HEK293 (cell line): ENCODE measurements around the gene ZNF394.

Experiments used
- CTCF ChIA-PET: fragments of 350-600 bp; formaldehyde crosslinking; extraction: SDS; loops from one replicate; lab custom pipeline; 2021; ENCODE audit warnings: antibody characterized with exemption; lab: Yijun Ruan, JAX
- POLR2A ChIA-PET: fragments of 300-600 bp; formaldehyde crosslinking; extraction: SDS; loops from one replicate; lab custom pipeline; 2020; ENCODE audit warnings: antibody characterized with exemption, inconsistent platforms; lab: Yijun Ruan, JAX
- H3K27ac ChIP-seq: fragments of 200-500 bp; sonication (Bioruptor generic); 2 replicates; pipeline ENCODE4 v1.5.1; 2014; ENCODE audit warnings: low read depth, low read length, control low read depth, inconsistent platforms; ENCODE audit errors: extremely low read depth
- H3K36me3 ChIP-seq, 2 experiments: fragments of 200-500 bp in 1 of 2; sonication (Bioruptor generic) in 1 of 2; 1 replicate in 1 of 2; 2 replicates in 1 of 2; pipeline ENCODE4 v1.5.1; 2014 to 2017; ENCODE audit warnings: inconsistent platforms in 2 of 2, low read length in 2 of 2; ENCODE audit not compliant: control insufficient read depth in 2 of 2, insufficient read depth in 1 of 2
- H3K4me1 ChIP-seq: fragments of 200-500 bp; sonication (Bioruptor generic); 2 replicates; pipeline ENCODE4 v1.5.1; 2014; ENCODE audit warnings: mild to moderate bottlenecking, low read length, inconsistent platforms; ENCODE audit not compliant: control insufficient read depth, insufficient read depth
- H3K4me3 ChIP-seq: 2 replicates; pipeline ENCODE4 v1.5.1; 2011; ENCODE audit warnings: low read depth, mild to moderate bottlenecking, control low read depth, low read length, moderate library complexity
- H3K9me3 ChIP-seq: fragments of 200-500 bp; sonication (Bioruptor generic); 2 replicates; pipeline ENCODE4 v1.5.1; 2014; ENCODE audit warnings: low read depth, low read length, inconsistent platforms; ENCODE audit not compliant: control insufficient read depth, insufficient read depth
- REPIN1 ChIP-seq: fragments of 450-650 bp; formaldehyde crosslinking; IDR thresholded peaks from 2 replicates; pipeline ENCODE4 v1.5.1; 2017; ENCODE audit warnings: missing biosample characterization, missing genetic modification characterization, low read depth
- SCRT1 ChIP-seq: fragments of 450-650 bp; formaldehyde crosslinking; IDR thresholded peaks from 2 replicates; pipeline ENCODE4 v1.5.1; 2016; ENCODE audit warnings: missing biosample characterization, missing genetic modification characterization, borderline replicate concordance
- SCRT2 ChIP-seq: fragments of 450-650 bp; formaldehyde crosslinking; IDR thresholded peaks from 2 replicates; pipeline ENCODE4 v1.5.1; 2016; ENCODE audit warnings: missing biosample characterization, missing genetic modification characterization
- ZBTB8A ChIP-seq: fragments of 450-650 bp; formaldehyde crosslinking; IDR thresholded peaks from 2 replicates; pipeline ENCODE4 v1.5.1; 2016; ENCODE audit warnings: missing biosample characterization, missing genetic modification characterization
- ZIC2 ChIP-seq: fragments of 450-650 bp; formaldehyde crosslinking; IDR thresholded peaks from 2 replicates; pipeline ENCODE4 v1.5.1; 2016; ENCODE audit warnings: missing biosample characterization, missing genetic modification characterization
- ZNF138 ChIP-seq: fragments of 450-650 bp; formaldehyde crosslinking; IDR thresholded peaks from 2 replicates; pipeline ENCODE4 v1.5.1; 2016; ENCODE audit warnings: missing biosample characterization, missing genetic modification characterization, borderline replicate concordance
- ZNF184 ChIP-seq: fragments of 450-650 bp; IDR thresholded peaks from 2 replicates; pipeline ENCODE4 v1.5.1; 2018; ENCODE audit warnings: missing biosample characterization, mild to moderate bottlenecking, missing genetic modification characterization
- ZNF391 ChIP-seq: fragments of 450-650 bp; formaldehyde crosslinking; IDR thresholded peaks from 2 replicates; pipeline ENCODE4 v1.5.1; 2016; ENCODE audit warnings: low read depth, missing biosample characterization, missing genetic modification characterization, borderline replicate concordance
- ZNF549 ChIP-seq: fragments of 450-650 bp; IDR thresholded peaks from 2 replicates; pipeline ENCODE4 v1.5.1; 2018; ENCODE audit warnings: missing biosample characterization, missing genetic modification characterization, mild to moderate bottlenecking, inconsistent platforms, moderate library complexity
- ZNF610 ChIP-seq: fragments of 450-650 bp; formaldehyde crosslinking; IDR thresholded peaks from 2 replicates; pipeline ENCODE4 v1.5.1; 2016; ENCODE audit warnings: missing biosample characterization, missing genetic modification characterization, borderline replicate concordance
- ZNF701 ChIP-seq: fragments of 450-650 bp; formaldehyde crosslinking; IDR thresholded peaks from 2 replicates; pipeline ENCODE4 v1.5.1; 2016; ENCODE audit warnings: missing biosample characterization, missing genetic modification characterization
- ZNF785 ChIP-seq: fragments of 450-650 bp; formaldehyde crosslinking; IDR thresholded peaks from 2 replicates; pipeline ENCODE4 v1.5.1; 2016; ENCODE audit warnings: missing biosample characterization, missing genetic modification characterization
- ZNF830 ChIP-seq: fragments of 450-650 bp; IDR thresholded peaks from 2 replicates; pipeline ENCODE4 v1.5.0; 2018; ENCODE audit warnings: missing biosample characterization, missing genetic modification characterization, low read depth, mild to moderate bottlenecking, moderate library complexity
- ZNF837 ChIP-seq: fragments of 450-650 bp; formaldehyde crosslinking; IDR thresholded peaks from 2 replicates; pipeline ENCODE4 v1.5.1; 2016; ENCODE audit warnings: missing biosample characterization, missing genetic modification characterization
- TF ChIP-seq, protein P1 (sequence below): fragments of 450-650 bp; formaldehyde crosslinking; IDR thresholded peaks from 2 replicates; pipeline ENCODE4 v1.5.1; 2016; ENCODE audit warnings: missing biosample characterization, missing genetic modification characterization
- TF ChIP-seq, protein P2 (sequence below): fragments of 450-650 bp; formaldehyde crosslinking; IDR thresholded peaks from 2 replicates; pipeline ENCODE4 v1.5.1; 2017; ENCODE audit warnings: missing biosample characterization, mild to moderate bottlenecking, missing genetic modification characterization, moderate library complexity

ZNF394 gene

DNA sequence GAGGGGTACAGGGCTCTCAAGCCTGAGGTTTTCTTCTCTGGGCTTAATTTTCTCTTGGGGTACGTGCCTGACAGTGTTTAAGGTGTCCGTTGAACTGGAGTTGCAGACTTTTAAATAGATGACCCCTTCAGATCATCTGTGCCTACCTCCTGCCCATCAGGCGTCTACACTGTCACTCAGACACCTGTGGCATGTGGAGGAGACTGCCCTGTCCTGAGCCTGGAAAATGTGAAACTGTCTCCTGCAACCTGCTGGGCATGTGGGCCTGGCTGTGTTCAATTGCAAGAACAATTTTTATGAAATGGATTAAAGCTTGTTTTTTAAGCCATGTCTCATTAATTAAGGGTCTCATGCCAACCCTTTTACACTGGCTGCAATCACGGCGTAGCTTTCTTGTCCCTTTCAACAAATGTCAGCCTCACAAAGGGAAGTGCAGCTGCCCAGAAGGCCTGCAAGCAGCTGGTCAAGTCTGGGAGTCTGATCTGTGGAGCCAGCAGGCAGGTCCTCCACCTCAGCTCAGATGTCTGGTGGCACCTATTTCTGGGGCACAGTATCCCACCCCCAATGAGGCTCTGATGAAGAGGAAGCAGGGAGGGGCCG, 42.9 kb downstream of the ZNF394 start:
- Histone ChIP-seq H3K27ac (no peak overlapping the region), H3K36me3 (peaks cover 11 to 90% of the 10 kb centered on the region in 2 experiments; a peak in 2 of 3 replicates), H3K4me1 (no peaks in the 10 kb centered on the region), H3K9me3 (no peaks in the 10 kb centered on the region), H3K4me3 (no peak overlapping the region)
- POLR2A ChIA-PET: interaction anchor here (0.5 to 1.5 kb wide), 5 partner anchors 8 to 358 kb away, joined by 3 to 5 read pairs (median 4); partner anchors contain the start of genes CPSF4, PTCD1 and ZNF394
- no peak for TF ChIP-seq ZBTB8A
- TF ChIP-seq SCRT2 (tag by site-specific recombination): peak; percentile 88
- no peak for TF ChIP-seq ZNF785 (tag by site-specific recombination)
- peak; percentile 78; the same call in 1 of the 2 replicates for TF ChIP-seq SCRT1 (tag by site-specific recombination)
- CTCF ChIA-PET: no interaction called here

DNA sequence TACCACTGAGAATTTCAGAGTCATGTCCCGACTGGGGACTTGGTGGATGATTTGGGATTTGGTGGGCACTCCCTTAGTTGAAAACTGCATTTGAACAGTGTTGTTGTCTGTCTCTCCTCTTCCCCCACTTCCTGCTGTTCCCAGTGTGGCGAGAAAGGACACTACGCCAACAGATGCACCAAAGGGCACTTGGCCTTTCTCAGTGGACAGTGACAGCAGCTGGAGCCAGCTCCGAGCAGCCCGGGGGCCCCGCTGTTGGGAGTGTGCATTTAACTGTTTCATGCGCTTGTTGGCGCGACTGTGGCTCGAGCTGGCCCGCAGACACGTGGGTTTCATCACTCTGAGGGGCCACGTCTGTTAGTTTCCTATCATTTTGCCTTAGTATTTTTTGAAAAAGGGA, 43.8 kb downstream of the ZNF394 start:
- H3K36me3 ChIP-seq: peaks cover 11 to 97% of the 10 kb centered on the region in 2 experiments; a peak in 2 of 3 replicates
- H3K9me3 ChIP-seq: no peaks in the 10 kb centered on the region
- CTCF ChIA-PET: no interaction called here
- H3K4me3 ChIP-seq: no peak overlapping the region
- POLR2A ChIA-PET: interaction anchor here (0.6 to 1.5 kb wide), 4 partner anchors 10 to 359 kb away, joined by 3 to 4 read pairs (median 4); partner anchors contain the start of genes CPSF4, PTCD1 and ZNF394
- H3K27ac ChIP-seq: no peak overlapping the region
- H3K4me1 ChIP-seq: no peaks in the 10 kb centered on the region
- no peak for TF ChIP-seq ZNF549
- TF ChIP-seq ZNF701: no peak
- TF ChIP-seq ZNF184: no peak
- no peak for TF ChIP-seq REPIN1 (tag by site-specific recombination)
- TF ChIP-seq, all 188 proteins: peak for 0

DNA sequence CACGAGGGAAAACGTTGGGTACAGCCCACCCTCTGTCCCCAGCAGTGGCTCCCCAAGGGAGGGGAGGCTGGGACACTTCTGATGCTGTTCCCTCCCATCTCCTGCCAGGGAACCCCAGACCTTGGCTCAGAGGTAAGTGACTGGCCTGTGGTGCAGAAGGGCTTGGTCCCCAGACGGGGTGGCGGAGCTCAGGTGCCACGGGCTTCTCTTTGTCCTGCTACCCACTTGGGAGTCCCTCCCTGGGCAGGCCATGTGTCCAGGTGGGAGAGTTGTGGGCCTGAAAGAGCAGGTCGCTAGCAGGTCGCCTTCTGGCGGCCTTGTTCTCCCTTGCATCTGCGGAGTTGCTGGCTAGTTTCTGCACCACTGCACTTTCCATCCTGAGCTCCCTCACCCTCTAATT, 44.2 kb downstream of the ZNF394 start:
- Histone ChIP-seq H3K4me1 (no peaks in the 10 kb centered on the region), H3K4me3 (no peak overlapping the region), H3K36me3 (peaks cover 11 to 97% of the 10 kb centered on the region in 2 experiments; a peak in 2 of 3 replicates)
- ChIA-PET POLR2A (interaction anchor here (0.6 to 1.4 kb wide), 5 partner anchors 8 to 49 kb away, joined by 3 to 4 read pairs (median 3); partner anchors contain the start of genes ZKSCAN5 and ZNF394), CTCF (interaction anchor here (0.6 kb wide), 1 partner anchor 161 kb away, joined by 3 read pairs; the partner anchor contains the start of gene ZSCAN25)
- TF ChIP-seq ZNF391 (no peak), ZNF837 (tag by site-specific recombination) (no peak), ZNF610 (tag by site-specific recombination) (no peak)
- TF ChIP-seq, all 188 proteins: peak for 0
- Histone ChIP-seq H3K9me3 (no peaks in the 10 kb centered on the region), H3K27ac (no peak overlapping the region)

DNA sequence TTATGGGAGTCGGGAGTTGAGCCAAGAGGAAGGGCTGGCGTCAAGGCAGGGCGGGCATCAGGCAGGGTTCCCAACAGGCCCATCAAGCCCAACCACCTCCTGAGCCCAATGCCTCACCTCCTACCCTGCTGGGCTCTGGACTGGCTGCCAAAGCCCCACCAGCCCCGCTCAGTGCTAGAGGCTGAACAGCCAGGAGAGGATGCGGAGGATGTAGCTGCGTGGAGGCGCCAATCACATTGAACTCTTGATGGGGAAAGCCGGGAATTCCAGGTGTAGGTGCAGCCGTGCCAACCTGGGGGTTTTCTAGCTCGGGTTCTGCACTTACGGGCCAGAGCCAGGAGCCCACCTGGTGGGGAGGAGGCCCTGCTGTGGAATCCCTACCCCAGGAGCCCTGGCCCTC, 47.0 kb downstream of the ZNF394 start:
- Histone ChIP-seq H3K4me3 (no peak overlapping the region), H3K4me1 (no peaks in the 10 kb centered on the region), H3K36me3 (peaks cover 6 to 97% of the 10 kb centered on the region in 2 experiments; a peak in 1 of 3 replicates), H3K9me3 (no peaks in the 10 kb centered on the region), H3K27ac (no peak overlapping the region)
- ChIA-PET POLR2A (no interaction called here), CTCF (no interaction called here)
- TF ChIP-seq, protein P1, sequence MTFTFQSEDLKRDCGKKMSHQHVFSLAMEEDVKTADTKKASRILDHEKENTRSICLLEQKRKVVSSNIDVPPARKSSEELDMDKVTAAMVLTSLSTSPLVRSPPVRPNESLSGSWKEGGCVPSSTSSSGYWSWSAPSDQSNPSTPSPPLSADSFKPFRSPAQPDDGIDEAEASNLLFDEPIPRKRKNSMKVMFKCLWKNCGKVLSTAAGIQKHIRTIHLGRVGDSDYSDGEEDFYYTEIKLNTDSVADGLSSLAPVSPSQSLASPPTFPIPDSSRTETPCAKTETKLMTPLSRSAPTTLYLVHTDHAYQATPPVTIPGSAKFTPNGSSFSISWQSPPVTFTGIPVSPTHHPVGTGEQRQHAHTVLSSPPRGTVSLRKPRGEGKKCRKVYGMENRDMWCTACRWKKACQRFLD (tag by site-specific recombination): no peak
- TF ChIP-seq ZNF138: no peak
- TF ChIP-seq, protein P2, sequence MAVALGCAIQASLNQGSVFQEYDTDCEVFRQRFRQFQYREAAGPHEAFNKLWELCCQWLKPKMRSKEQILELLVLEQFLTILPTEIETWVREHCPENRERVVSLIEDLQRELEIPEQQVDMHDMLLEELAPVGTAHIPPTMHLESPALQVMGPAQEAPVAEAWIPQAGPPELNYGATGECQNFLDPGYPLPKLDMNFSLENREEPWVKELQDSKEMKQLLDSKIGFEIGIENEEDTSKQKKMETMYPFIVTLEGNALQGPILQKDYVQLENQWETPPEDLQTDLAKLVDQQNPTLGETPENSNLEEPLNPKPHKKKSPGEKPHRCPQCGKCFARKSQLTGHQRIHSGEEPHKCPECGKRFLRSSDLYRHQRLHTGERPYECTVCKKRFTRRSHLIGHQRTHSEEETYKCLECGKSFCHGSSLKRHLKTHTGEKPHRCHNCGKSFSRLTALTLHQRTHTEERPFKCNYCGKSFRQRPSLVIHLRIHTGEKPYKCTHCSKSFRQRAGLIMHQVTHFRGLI: peak; percentile 99
- no peak for TF ChIP-seq ZNF830 (tag by site-specific recombination)
- TF ChIP-seq ZIC2 (tag by site-specific recombination): peak; percentile 74
